Spleen (tissue), 11 donors: ENCODE data around the gene S100A7. TPM values are rescaled to one million over a fixed set of nuclear protein-coding genes. Genes with fewer than 3 reads are reported as not detected.

Source experiments
- DNase-seq: peaks from one replicate; pipeline ENCODE4 v3.0.0-alpha.2; 2020
- H3K27ac ChIP-seq, 8 donors: fragments of 200-600 bp; sonication (generic) in 7 of 8; 1 replicate in 4 of 8; 2 replicates in 4 of 8; pipeline versions ENCODE4 v1.5.0 to v1.8.0; 2016 to 2021; ENCODE audit warnings: inconsistent platforms in 4 of 8, mild to moderate bottlenecking in 4 of 8, moderate library complexity in 1 of 8
- H3K27me3 ChIP-seq, 7 donors: fragments of 200-600 bp; sonication (generic) in 6 of 7; replicated peaks in 1 of 7; 1 replicate in 4 of 7; 2 replicates in 3 of 7; pipeline versions ENCODE4 v1.5.0 to v1.8.0; 2016 to 2021; ENCODE audit warnings: inconsistent platforms in 3 of 7, mild to moderate bottlenecking in 1 of 7
- H3K36me3 ChIP-seq, 6 donors: fragments of 200-600 bp; sonication (generic) in 5 of 6; 1 replicate in 4 of 6; 2 replicates in 2 of 6; pipeline versions ENCODE4 v1.5.0 to v1.8.0; 2016 to 2021; ENCODE audit warnings: inconsistent platforms in 2 of 6
- H3K4me1 ChIP-seq, 6 donors: fragments of 200-600 bp; sonication (generic) in 5 of 6; 1 replicate in 3 of 6; 2 replicates in 3 of 6; pipeline versions ENCODE4 v1.5.0 to v1.8.0; 2016 to 2021; ENCODE audit warnings: inconsistent platforms in 3 of 6
- H3K4me3 ChIP-seq, 8 donors: fragments of 200-600 bp; sonication (generic) in 7 of 8; 1 replicate in 4 of 8; 2 replicates in 4 of 8; pipeline versions ENCODE4 v1.5.0 to v1.8.0; 2016 to 2021; ENCODE audit warnings: inconsistent platforms in 4 of 8, mild to moderate bottlenecking in 4 of 8, moderate library complexity in 2 of 8
- H3K9me3 ChIP-seq, 8 donors: fragments of 200-600 bp; sonication (generic) in 7 of 8; 1 replicate in 4 of 8; 2 replicates in 4 of 8; pipeline versions ENCODE4 v1.5.0 to v1.8.0; 2016 to 2021; ENCODE audit warnings: inconsistent platforms in 4 of 8
- POLR2A ChIP-seq, 3 donors: fragments of 450-650 bp; IDR thresholded peaks; one replicate each; pipeline ENCODE4 v1.5.1; 2017; ENCODE audit warnings: antibody characterized with exemption in 3 of 3, mild to moderate bottlenecking in 1 of 3
- POLR2AphosphoS5 ChIP-seq, 3 donors: sonication (generic); formaldehyde crosslinking; IDR thresholded peaks; one replicate each; pipeline ENCODE4 v1.5.1; 2017; ENCODE audit warnings: antibody characterized with exemption in 3 of 3
- WGBS, 5 donors: extraction: QIAGEN DNeasy Blood & Tissue Kit in 3 of 5; methylation state at CpG; one replicate each; pipeline versions ENCODE4 v1.1.5 to v1.1.7; 2013 to 2018; 5-methylcytosine and 5-hydroxymethylcytosine counted together
- intact Hi-C: fragments of 100-400 bp; cut with DNase I; formaldehyde crosslinking; loops from one replicate; pipeline ENCODE4 v1.15.0; 2023; ENCODE audit warnings: low total_unique reads
- polyA plus RNA-seq, 3 donors: library from polyadenylated mRNA; stranded (reverse); fragments of 200-250 nt; gene quantifications; one replicate each; pipeline ENCODE4 v1.2.1, GENCODE V29; 2013
- total RNA-seq, 7 donors: library from RNA; depleted of rRNA in 3 of 7; stranded (reverse); fragments of >200 nt in 3 of 7; fragmentation: NEBNext Ultra II Directional in 4 of 7; extraction: Animal tissue kit (Norgen Biotek cat#: 25700) in 4 of 7; gene quantifications; one replicate each; pipeline versions ENCODE4 v1.1.0 to v1.2.1, GENCODE V29; 2016 to 2021
- TF ChIP-seq, protein P1 (sequence below), 11 experiments: fragments of 200-600 bp in 7 of 11; fragments of 450-650 bp in 4 of 11; sonication (generic) in 4 of 11; IDR thresholded peaks in 8 of 11; conservative IDR thresholded peaks in 3 of 11; 1 replicate in 7 of 11; 2 replicates in 4 of 11; pipeline versions ENCODE4 v1.4.0 to v1.8.0; 2016 to 2021; ENCODE audit warnings: antibody characterized with exemption in 11 of 11, inconsistent platforms in 4 of 11, mild to moderate bottlenecking in 1 of 11
- donor health status: healthy with polysubstance abuse.
- donor health status: DM: no; HTN: no; CAD: no; lungs with moderate emphysema.
- donor health status: DM: no; HTN: no; CAD: no.
- donor health status: Bipolar disorder and iron deficiency.
- donor health status: healthy.
- donor health status: DM: no; HTN: no; CAD: no.
- donor health status: DM: yes; HTN: yes; CAD: no.

Gene S100A7
- total and polyA plus RNA-seq, 10 donors = not detected

DNA sequence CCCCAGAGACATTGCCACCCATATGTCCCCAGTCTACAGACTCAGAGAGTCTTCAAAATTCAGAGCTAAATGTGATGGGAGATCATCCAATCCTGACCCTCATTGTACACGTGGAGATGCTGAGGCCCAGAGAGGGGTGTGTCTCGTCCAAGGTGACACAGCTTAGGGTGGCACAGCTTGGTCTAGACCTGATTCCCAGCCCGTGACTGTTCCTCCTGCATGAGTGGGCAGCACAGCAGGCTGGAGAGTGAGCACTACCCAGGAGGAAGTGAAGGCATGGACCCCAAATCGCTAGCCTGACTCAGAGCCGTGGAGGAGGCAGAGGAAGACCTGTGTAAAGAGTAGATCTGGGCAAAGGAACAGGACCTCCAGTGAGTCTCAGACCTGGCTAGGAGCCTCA is 16.4 kb downstream of the S100A7 start:
- H3K4me1 ChIP-seq = no peaks in the 10 kb centered on the region
- no peak overlapping the region for H3K4me3 ChIP-seq
- 64 to 75% (median 68%) methylated on average over 5 of the region's 5 CpGs for WGBS, 5 donors
- DNase-seq = no peak
- H3K9me3 ChIP-seq = peaks cover 0 to 5% (median 0%) of the 10 kb centered on the region in 8 donors
- TF ChIP-seq, protein P1, sequence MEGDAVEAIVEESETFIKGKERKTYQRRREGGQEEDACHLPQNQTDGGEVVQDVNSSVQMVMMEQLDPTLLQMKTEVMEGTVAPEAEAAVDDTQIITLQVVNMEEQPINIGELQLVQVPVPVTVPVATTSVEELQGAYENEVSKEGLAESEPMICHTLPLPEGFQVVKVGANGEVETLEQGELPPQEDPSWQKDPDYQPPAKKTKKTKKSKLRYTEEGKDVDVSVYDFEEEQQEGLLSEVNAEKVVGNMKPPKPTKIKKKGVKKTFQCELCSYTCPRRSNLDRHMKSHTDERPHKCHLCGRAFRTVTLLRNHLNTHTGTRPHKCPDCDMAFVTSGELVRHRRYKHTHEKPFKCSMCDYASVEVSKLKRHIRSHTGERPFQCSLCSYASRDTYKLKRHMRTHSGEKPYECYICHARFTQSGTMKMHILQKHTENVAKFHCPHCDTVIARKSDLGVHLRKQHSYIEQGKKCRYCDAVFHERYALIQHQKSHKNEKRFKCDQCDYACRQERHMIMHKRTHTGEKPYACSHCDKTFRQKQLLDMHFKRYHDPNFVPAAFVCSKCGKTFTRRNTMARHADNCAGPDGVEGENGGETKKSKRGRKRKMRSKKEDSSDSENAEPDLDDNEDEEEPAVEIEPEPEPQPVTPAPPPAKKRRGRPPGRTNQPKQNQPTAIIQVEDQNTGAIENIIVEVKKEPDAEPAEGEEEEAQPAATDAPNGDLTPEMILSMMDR (IDR thresholded peaks at IDR 0.05 in 8 of 11, conservative IDR thresholded peaks at IDR 0.05 in 3 of 11) = no peak
- TF ChIP-seq POLR2A (IDR thresholded peaks at IDR 0.05) = no peak
- TF ChIP-seq POLR2AphosphoS5 (IDR thresholded peaks at IDR 0.05) = no peak
- no peak overlapping the region for H3K27ac ChIP-seq
- intact Hi-C loops = no loop called here
- H3K36me3 ChIP-seq = no peaks in the 10 kb centered on the region
- H3K27me3 ChIP-seq = peaks cover 0 to 44% (median 0%) of the 10 kb centered on the region in 7 donors

DNA sequence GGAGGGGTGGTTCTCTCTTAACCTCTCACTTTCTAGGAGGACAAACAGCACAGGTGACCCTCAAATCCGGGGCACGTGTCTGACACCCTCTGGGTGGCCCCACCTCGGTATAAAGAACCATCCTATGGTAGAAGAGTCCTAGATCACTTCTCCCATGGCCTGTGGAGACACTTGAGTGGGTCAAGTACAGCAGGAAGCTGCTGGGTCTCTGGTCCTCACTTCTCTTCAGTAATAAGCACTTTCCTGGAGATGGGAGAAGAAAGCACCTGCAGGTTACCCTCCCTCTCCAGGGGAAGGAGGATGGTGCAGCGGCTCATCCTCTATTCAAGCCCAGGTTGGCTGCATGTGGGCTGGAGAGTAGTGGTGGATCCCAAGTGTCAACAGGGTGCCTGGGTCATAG is 17.0 kb downstream of the S100A7 start:
- intact Hi-C loops = no loop called here
- WGBS, 5 donors = 49 to 72% (median 65%) methylated on average over 4 of the region's 4 CpGs

DNA sequence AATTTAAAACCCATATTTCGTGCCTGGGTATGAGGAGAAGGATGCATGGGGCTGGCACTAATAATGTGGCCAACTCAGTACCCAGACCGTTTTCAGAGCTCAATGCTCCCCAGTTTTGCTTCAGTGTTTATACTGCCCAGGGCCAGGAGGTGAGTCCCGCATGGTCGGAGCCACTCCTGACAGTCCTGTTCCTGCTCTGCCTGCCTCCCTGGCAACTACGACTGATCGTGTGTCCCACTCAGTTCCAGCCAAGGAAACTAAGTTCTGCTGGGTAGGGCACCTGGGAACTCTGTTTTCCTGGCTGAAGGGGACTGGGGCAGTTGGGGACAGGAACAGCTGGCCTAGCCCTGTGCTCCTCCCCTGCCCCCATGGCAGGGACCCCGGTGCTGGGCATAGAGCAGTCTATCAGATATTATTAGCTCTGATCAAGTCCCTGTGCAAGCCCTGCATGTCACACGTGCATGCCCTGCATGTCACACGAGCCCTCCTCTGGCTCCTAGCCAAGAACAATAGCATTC is 19.2 kb downstream of the S100A7 start:
- Histone ChIP-seq H3K9me3 (peaks cover 0 to 5% (median 0%) of the 10 kb centered on the region in 8 donors), H3K4me1 (no peaks in the 10 kb centered on the region), H3K27ac (no peak overlapping the region), H3K36me3 (no peaks in the 10 kb centered on the region), H3K4me3 (no peak overlapping the region), H3K27me3 (peaks cover 0 to 57% (median 0%) of the 10 kb centered on the region in 7 donors)
- TF ChIP-seq POLR2A (IDR thresholded peaks at IDR 0.05) (no peak), POLR2AphosphoS5 (IDR thresholded peaks at IDR 0.05) (no peak)
- TF ChIP-seq, protein P1 (IDR thresholded peaks at IDR 0.05 in 8 of 11, conservative IDR thresholded peaks at IDR 0.05 in 3 of 11) = no peak
- 62 to 70% (median 67%) methylated on average over 7 to 9 of the region's 9 CpGs for WGBS, 5 donors
- DNase-seq = peak; percentile 51
- intact Hi-C loops = no loop called here

More for the DNA sequence above, 17.0 kb downstream of the S100A7 start:
- H3K4me1 ChIP-seq = no peaks in the 10 kb centered on the region
- no peak for DNase-seq
- no peak for TF ChIP-seq POLR2AphosphoS5 (IDR thresholded peaks at IDR 0.05)
- TF ChIP-seq, protein P1 (IDR thresholded peaks at IDR 0.05 in 8 of 11, conservative IDR thresholded peaks at IDR 0.05 in 3 of 11) = no peak
- no peak for TF ChIP-seq POLR2A (IDR thresholded peaks at IDR 0.05)
- H3K27me3 ChIP-seq = peaks cover 0 to 45% (median 0%) of the 10 kb centered on the region in 7 donors
- peaks cover 0 to 5% (median 0%) of the 10 kb centered on the region in 8 donors for H3K9me3 ChIP-seq
- no peak overlapping the region for H3K4me3 ChIP-seq
- H3K36me3 ChIP-seq = no peaks in the 10 kb centered on the region
- no peak overlapping the region for H3K27ac ChIP-seq

DNA sequence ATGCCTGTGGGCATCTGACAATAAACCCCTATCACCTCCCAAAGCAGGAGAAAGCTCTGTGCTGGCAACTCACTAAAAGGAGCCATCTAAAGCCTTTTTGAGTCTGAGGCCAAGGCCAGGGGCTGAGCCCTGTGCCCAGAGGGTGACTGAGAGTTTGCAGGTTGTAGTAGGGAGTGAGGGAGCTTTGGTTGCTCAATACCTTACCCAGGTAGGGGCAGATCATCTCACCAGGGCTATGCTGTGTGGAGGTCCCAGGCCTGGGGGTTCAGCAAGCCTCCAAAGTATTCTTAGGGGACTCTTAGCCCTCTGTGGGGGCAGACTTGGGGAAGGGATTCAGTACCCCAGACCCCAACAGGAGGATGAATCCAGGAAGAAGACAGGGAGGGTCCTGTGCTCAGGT is 21.2 kb downstream of the S100A7 start:
- H3K27me3 ChIP-seq = peaks cover 0 to 52% (median 0%) of the 10 kb centered on the region in 7 donors
- DNase-seq = no peak
- no peaks in the 10 kb centered on the region for H3K36me3 ChIP-seq
- H3K4me1 ChIP-seq = no peaks in the 10 kb centered on the region
- intact Hi-C loops = no loop called here
- H3K4me3 ChIP-seq = no peak overlapping the region
- no peak overlapping the region for H3K27ac ChIP-seq
- peaks cover 0 to 5% (median 0%) of the 10 kb centered on the region in 8 donors for H3K9me3 ChIP-seq
- TF ChIP-seq POLR2A (IDR thresholded peaks at IDR 0.05) = no peak
